Skeletal muscle tissue (tissue), 4 donors: ENCODE data around the gene FAM228B. TPM values are rescaled to one million over a fixed set of nuclear protein-coding genes. Genes with fewer than 3 reads are reported as not detected.

Experiments
- H3K27ac ChIP-seq: one replicate; pipeline ENCODE4 v1.7.0; 2013; ENCODE audit warnings: mild to moderate bottlenecking, low read depth, low read length, inconsistent platforms
- H3K27me3 ChIP-seq, 3 donors: one replicate each; pipeline ENCODE4 v1.7.0; 2013; ENCODE audit warnings: low read length in 3 of 3; ENCODE audit not compliant: control insufficient read depth in 3 of 3, insufficient read depth in 3 of 3
- H3K36me3 ChIP-seq, 3 donors: one replicate each; pipeline ENCODE4 v1.7.0; 2013; ENCODE audit warnings: low read length in 3 of 3; ENCODE audit not compliant: control insufficient read depth in 3 of 3, insufficient read depth in 3 of 3
- H3K4me1 ChIP-seq, 3 donors: one replicate each; pipeline ENCODE4 v1.7.0; 2013; ENCODE audit warnings: low read length in 3 of 3, mild to moderate bottlenecking in 3 of 3; ENCODE audit not compliant: control insufficient read depth in 3 of 3, insufficient read depth in 3 of 3
- H3K4me3 ChIP-seq, 3 donors: one replicate each; pipeline ENCODE4 v1.7.0; 2013; ENCODE audit warnings: low read length in 3 of 3
- H3K9ac ChIP-seq, 3 donors: one replicate each; pipeline ENCODE4 v1.7.0; 2013; ENCODE audit warnings: low read length in 3 of 3, mild to moderate bottlenecking in 3 of 3, moderate library complexity in 2 of 3, low read depth in 1 of 3
- H3K9me3 ChIP-seq, 3 donors: one replicate each; pipeline ENCODE4 v1.7.0; 2013; ENCODE audit warnings: low read length in 3 of 3; ENCODE audit not compliant: control insufficient read depth in 3 of 3
- total RNA-seq: library from RNA; depleted of rRNA; stranded (reverse); fragments of >200 nt; gene quantifications from one replicate; pipeline ENCODE4 v1.2.3, GENCODE V29; 2014
- donor health status: Osteomylitis.

Gene FAM228B
- total RNA-seq, 1 donor from 2014 or later: 47.0 TPM

DNA sequence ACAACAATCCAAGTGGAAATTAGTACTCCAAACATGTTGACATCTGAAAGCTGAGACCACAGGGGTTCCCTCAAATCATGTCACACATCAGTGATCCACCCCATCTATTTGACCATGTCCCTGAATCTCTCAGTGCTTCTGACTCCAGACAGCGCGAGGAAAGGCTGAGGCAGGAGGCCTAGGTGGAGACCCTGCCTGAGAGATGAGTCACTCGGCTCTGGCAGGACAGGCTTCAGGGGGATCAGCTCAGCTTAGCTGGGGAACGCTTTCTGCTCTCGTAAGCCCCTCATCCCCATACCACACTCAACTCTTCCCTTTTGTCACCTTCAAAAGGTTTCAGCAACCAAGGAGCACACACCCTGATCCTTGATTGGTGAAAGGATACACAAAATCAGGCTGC, 45.8 kb downstream of the FAM228B start:
- peaks cover 0 to 3% (median 0%) of the 10 kb centered on the region in 3 donors for H3K27me3 ChIP-seq
- no peaks in the 10 kb centered on the region for H3K9me3 ChIP-seq
- H3K9ac ChIP-seq: no peak overlapping the region
- H3K4me3 ChIP-seq: no peak overlapping the region
- peaks cover 0 to 4% (median 0%) of the 10 kb centered on the region in 3 donors for H3K36me3 ChIP-seq
- no peaks in the 10 kb centered on the region for H3K4me1 ChIP-seq
- no peak overlapping the region for H3K27ac ChIP-seq

DNA sequence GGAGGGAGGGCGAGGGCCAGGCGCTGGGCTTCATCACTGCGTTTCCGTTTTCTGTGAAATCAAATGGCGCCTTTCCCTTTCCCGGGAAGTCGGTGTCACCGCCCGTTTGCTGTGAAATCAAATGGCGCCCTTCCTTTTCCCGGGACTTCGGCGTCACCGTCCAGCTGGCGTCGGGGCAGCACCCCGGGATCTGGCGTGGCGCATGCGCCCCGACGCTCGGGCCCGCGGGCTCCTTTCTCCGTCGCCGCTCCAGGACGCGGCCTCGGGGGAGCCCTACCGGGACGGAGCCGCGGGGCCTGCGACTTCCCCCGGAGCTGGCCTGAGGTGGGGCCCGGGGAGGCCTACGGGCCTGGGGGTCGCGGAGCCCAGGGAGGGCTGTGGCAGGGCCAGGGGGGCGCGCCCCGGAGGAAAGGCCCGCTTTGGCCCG, 51.6 kb downstream of the FAM228B start, which contains the start of gene FAM228A:
Gene FAM228A, plus strand, starts transcription at position 203 of the 427 bp plus-strand sequence. CDS start 428 bp downstream, outside the sequence.
- Histone ChIP-seq H3K9ac (no peak within 1 kb of the TSS), H3K4me1 (no peaks in the 10 kb centered on the region), H3K27me3 (peaks cover 0 to 3% (median 0%) of the 10 kb centered on the region in 3 donors), H3K36me3 (no peaks in the 10 kb centered on the region), H3K9me3 (no peaks in the 10 kb centered on the region), H3K4me3 (no peak within 1 kb of the TSS), H3K27ac (no peak within 1 kb of the TSS)

DNA sequence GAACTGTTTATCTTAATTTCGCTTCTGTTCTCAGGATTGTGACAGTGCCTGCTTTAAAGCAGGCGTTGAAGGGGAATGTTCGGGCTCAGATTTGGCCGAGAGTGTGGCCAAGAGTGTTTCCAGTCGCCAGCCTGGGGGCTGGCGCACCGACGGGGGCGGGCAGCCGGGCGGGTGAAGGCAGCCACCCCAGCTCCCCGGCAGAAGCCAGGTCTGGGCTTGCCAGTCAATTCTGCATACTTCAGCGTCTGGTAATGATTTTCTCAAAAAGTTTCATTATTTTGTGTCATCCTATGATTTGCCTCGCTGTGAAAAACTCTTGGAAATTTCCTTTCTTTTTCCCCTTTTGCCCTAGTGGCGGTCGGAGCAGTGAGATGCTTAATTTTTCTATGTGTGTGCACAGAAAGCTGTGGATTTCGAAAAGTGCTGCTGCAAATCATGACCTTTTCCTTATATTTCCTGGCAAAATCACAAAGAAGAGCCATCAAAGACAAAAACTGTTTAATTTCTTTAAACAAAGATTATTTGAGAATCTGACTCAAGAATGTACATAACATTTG, 52.4 kb downstream of the FAM228B start:
- Histone ChIP-seq H3K9me3 (no peaks in the 10 kb centered on the region), H3K4me1 (no peaks in the 10 kb centered on the region), H3K4me3 (no peak overlapping the region), H3K27ac (no peak overlapping the region), H3K36me3 (no peaks in the 10 kb centered on the region), H3K9ac (no peak overlapping the region), H3K27me3 (peaks cover 0 to 3% (median 0%) of the 10 kb centered on the region in 3 donors)

DNA sequence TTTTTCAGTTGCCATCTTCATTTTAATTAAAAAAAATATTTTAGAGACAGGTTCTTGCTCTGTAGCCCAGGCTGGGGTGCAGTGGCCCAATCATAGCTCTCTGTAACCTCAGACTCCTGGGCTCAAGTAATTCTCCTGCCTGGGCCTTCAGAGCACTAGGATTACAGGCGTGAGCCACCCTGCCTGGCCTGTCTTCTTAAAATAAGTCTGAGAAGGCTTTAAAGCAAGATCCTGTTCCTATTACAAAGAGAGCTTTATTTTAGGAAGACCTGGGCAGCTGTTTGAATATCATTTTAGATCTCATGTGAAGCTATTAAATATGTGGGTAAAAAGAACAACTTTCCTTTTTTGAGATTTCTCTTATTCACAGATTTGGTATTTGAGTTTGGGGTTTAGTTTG, 53.1 kb downstream of the FAM228B start:
- Histone ChIP-seq H3K27ac (no peak overlapping the region), H3K9me3 (no peaks in the 10 kb centered on the region), H3K36me3 (no peaks in the 10 kb centered on the region), H3K9ac (no peak overlapping the region), H3K4me1 (no peaks in the 10 kb centered on the region), H3K27me3 (peaks cover 0 to 3% (median 0%) of the 10 kb centered on the region in 3 donors), H3K4me3 (no peak overlapping the region)

DNA sequence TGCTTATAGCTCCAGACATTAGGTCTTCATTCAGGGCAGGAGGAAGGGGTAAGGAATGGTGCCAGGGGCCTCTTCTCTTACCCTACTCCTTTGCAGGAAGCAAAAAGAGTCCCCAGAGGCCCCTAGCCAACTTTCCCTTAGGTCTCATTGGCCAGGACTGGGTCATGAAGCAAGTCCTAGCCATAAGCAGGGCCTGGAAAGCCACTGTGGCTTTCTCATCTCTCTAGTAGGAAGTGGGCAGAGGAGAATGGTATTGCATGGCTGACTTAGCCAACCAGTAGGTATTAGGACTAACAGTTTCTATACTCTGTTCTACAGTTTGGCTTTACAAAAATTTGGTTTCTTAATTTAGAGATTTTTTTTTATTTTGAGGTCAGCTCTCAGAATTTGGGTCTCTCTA, 56.4 kb downstream of the FAM228B start:
- H3K36me3 ChIP-seq: no peaks in the 10 kb centered on the region
- no peak overlapping the region for H3K9ac ChIP-seq
- no peak overlapping the region for H3K4me3 ChIP-seq
- no peak overlapping the region for H3K27ac ChIP-seq
- H3K9me3 ChIP-seq: no peaks in the 10 kb centered on the region
- H3K4me1 ChIP-seq: no peaks in the 10 kb centered on the region
- no peaks in the 10 kb centered on the region for H3K27me3 ChIP-seq

DNA sequence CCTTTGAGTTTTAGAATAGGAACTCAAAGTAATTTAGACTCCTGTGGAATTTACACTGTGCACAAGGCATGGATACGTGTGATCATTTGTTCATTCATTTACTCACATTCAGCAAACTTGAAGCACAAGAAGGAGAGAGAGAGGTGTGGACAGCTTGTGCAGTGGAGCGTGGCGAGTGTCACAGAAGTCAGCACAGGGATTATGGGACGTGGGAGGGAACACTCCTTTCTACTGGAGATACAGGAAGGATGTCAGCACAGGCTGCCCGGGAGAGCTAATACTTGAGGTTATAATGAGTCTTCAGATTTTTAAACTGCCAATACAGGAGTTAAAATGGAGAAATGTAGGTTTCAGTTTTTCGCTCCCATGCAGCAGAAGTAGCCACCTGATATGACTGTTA, 58.6 kb downstream of the FAM228B start:
- H3K9me3 ChIP-seq: no peaks in the 10 kb centered on the region
- H3K27ac ChIP-seq: no peak overlapping the region
- no peak overlapping the region for H3K4me3 ChIP-seq
- no peaks in the 10 kb centered on the region for H3K4me1 ChIP-seq
- H3K36me3 ChIP-seq: no peaks in the 10 kb centered on the region
- H3K27me3 ChIP-seq: no peaks in the 10 kb centered on the region
- no peak overlapping the region for H3K9ac ChIP-seq

DNA sequence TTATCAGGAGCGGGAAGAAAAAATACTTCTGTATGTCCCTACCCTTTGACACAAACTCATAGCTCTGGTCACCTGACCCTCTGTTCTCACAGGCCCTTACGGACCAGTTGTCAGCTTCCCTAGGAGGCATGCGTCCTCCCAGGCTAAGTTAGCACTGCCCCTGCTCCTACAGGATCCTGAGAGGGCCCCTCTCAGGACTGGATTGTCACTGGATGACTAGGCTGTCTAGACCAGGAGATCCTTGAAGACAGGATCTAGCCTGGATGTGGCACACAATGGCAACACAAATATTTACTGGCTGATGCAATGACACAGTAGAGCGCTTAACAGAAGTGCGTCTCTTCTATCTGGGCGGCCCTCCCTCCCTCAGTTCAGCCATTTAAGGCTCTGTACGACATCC, 59.2 kb downstream of the FAM228B start:
- Histone ChIP-seq H3K4me1 (no peaks in the 10 kb centered on the region), H3K4me3 (no peak overlapping the region), H3K36me3 (no peaks in the 10 kb centered on the region), H3K27ac (no peak overlapping the region), H3K9ac (no peak overlapping the region), H3K9me3 (no peaks in the 10 kb centered on the region), H3K27me3 (no peaks in the 10 kb centered on the region)

DNA sequence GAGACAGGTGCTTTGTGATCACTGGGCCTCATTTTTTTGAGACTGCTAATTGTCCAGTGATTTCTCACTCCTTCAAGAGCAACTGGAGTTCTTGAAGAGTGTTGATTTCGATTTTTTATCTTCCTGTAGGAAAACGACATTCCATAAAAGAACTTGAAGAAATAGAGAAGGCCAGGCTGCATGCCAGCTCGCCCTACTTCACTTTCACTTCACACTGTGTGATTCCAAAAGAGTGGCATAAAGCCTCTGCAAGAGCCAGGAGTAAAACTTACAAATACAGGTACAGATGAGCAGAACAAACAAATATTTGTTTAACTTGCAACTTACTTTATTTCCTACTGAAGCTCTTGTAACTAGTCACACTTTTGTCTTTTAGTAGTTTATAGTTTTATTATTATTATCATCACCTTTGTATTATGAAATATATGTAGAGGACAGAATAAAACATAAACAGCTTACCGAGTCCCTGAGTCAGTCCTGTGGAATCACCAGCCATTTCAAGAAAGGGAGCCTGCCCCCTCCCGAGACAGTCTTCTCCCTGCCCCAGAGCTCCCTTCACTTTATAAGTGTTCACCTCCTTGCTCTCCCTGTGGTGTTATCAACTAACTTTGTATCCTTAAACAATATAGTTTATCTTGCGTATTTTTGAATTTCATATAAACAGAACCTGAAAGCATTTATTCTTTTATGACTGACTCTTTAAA, 60.2 kb downstream of the FAM228B start:
- no peak overlapping the region for H3K27ac ChIP-seq
- no peaks in the 10 kb centered on the region for H3K4me1 ChIP-seq
- H3K27me3 ChIP-seq: no peaks in the 10 kb centered on the region
- no peaks in the 10 kb centered on the region for H3K36me3 ChIP-seq
- no peak overlapping the region for H3K4me3 ChIP-seq
- H3K9ac ChIP-seq: no peak overlapping the region
- no peaks in the 10 kb centered on the region for H3K9me3 ChIP-seq

DNA sequence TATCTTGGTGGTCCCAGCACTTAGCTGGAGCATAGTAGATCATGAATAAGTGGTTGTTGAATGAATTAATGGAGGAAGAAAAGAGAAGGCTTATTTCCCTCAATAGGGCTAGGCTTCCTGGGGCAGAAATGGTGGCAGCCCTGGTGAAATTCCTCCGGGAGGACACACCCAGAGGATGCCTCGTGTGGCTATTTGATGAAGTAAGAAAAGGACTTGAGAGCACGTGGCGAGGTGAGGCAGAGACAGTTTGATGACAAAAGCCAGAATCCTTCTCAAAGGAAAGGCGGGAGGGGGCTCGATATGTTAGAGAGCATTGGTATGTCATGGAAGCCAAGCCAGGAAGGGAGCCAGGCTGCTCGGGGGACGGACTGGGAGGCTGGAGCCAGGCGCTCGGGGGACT, 66.3 kb downstream of the FAM228B start:
- H3K27me3 ChIP-seq: no peaks in the 10 kb centered on the region
- H3K36me3 ChIP-seq: peaks cover 0 to 2% (median 0%) of the 10 kb centered on the region in 3 donors
- no peaks in the 10 kb centered on the region for H3K9me3 ChIP-seq

DNA sequence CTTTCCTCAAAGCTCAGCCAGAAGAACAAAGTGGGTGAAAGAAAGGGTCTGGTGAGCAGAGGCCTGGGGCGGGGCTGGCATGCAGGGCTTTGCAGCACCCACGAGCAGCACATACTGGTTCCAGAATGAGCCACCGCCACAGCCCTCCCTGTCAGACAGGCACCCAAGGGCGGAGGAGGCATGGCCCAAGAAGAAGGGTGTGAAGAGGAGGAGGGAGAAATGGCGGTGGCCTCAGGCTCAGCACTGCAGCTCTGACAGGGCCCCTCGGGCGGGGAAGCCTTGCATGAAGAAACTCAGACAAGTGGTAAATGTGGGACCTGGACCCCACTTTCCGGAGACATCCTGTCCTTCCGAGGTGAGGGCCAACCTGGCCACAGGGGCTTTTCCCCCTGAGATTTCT, 67.2 kb downstream of the FAM228B start:
- Histone ChIP-seq H3K4me1 (no peaks in the 10 kb centered on the region), H3K36me3 (peaks cover 0 to 2% (median 0%) of the 10 kb centered on the region in 3 donors), H3K27me3 (no peaks in the 10 kb centered on the region), H3K9me3 (no peaks in the 10 kb centered on the region), H3K9ac (no peak overlapping the region), H3K4me3 (no peak overlapping the region), H3K27ac (no peak overlapping the region)

More for the DNA sequence above, 66.3 kb downstream of the FAM228B start:
- Histone ChIP-seq H3K4me3 (no peak overlapping the region), H3K4me1 (no peaks in the 10 kb centered on the region), H3K27ac (no peak overlapping the region), H3K9ac (no peak overlapping the region)
